ENCODE results near the gene DND1. TPM values are rescaled to one million over a fixed set of nuclear protein-coding genes. Genes with fewer than 3 reads are reported as not detected.

DND1 gene
- total and polyA plus RNA-seq, 4 donors: 0.60 to 1.9 (median 1.6) TPM

GRCh38 chr5:140694276-140694675 lies 20.9 kb upstream of the DND1 start:
- Histone ChIP-seq H3K27ac (ENCODE audit: low read depth in 1 of 2, low read length in 1 of 2) (no peak overlapping the region), H3K4me1 (ENCODE audit: control insufficient read depth in 5 of 5, insufficient read depth in 5 of 5, low read length in 5 of 5) (peaks cover 0 to 13% (median 9%) of the 10 kb centered on the region in 5 donors), H3K9me3 (ENCODE audit: control insufficient read depth in 4 of 4, insufficient read depth in 3 of 4, low read length in 3 of 4) (no peaks in the 10 kb centered on the region), H3K9ac (ENCODE audit: insufficient read depth in 1 of 2, low read length in 2 of 2) (no peak overlapping the region), H3K36me3 (ENCODE audit: control insufficient read depth in 4 of 4, insufficient read depth in 4 of 4, low read length in 4 of 4) (peaks cover 32 to 57% (median 44%) of the 10 kb centered on the region in 4 donors), H3K4me3 (no peak overlapping the region), H3K27me3 (ENCODE audit: control insufficient read depth in 3 of 3, insufficient read depth in 3 of 3, low read length in 2 of 3) (no peaks in the 10 kb centered on the region)
- 80 to 85% methylated on average over 5 of the region's 5 CpGs for WGBS, 2 donors
- TF ChIP-seq, protein P1, sequence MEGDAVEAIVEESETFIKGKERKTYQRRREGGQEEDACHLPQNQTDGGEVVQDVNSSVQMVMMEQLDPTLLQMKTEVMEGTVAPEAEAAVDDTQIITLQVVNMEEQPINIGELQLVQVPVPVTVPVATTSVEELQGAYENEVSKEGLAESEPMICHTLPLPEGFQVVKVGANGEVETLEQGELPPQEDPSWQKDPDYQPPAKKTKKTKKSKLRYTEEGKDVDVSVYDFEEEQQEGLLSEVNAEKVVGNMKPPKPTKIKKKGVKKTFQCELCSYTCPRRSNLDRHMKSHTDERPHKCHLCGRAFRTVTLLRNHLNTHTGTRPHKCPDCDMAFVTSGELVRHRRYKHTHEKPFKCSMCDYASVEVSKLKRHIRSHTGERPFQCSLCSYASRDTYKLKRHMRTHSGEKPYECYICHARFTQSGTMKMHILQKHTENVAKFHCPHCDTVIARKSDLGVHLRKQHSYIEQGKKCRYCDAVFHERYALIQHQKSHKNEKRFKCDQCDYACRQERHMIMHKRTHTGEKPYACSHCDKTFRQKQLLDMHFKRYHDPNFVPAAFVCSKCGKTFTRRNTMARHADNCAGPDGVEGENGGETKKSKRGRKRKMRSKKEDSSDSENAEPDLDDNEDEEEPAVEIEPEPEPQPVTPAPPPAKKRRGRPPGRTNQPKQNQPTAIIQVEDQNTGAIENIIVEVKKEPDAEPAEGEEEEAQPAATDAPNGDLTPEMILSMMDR (IDR thresholded peaks at IDR 0.05; ENCODE audit: control extremely low read depth, extremely low read depth): no peak
- peak in 2 of 3 donors; percentile 18 to 35 for DNase-seq
- no peak for ATAC-seq (ENCODE audit: insufficient read depth, low FRiP score)

DNA sequence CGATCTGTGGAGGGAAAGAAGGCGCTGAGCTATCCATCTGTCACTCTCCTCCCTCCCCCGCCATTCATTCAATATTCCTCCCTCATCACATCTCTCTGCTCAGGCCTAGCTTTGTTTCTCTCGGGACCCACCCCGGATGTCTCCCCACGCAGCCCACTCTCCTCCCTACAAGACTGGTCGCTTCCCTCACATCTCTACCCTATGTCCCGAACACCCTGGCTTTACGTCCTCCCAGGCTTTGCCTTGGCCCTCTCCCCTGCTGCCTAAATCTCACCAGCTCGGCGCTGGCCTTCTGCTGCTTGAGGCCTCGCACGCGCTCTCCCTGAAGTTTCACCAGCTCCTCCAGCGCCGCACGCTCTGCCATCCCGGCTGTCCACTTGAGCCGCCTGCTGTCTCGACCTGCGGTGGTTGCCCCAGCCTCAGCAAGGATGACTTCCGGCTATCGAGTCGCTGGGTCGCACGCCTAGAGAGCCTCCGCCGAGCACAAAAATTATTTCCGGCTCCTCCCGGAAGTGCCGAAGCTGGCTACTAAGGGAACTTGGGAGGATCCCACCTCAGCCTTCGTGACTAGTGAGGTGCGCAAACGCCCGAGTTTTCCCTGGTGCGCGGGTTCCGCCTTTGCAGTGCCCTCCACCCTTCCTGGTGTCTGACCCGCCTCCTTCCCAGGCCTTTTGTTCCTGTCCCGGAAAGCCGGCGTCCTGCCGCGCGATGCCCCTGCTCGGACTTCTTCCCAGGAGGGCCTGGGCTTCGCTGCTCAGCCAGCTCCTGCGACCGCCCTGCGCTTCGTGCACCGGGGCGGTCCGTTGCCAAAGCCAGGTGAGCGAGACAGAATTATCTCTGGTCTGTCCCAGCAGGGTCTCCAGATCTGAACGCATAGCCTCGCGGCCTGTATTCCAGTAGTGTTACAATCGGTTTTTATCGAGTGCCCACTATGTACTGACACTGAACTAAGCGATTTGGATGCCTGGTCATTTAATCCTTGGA lies 17.9 kb upstream of the DND1 start, which contains the start of the genes HARS1 and HARS2:
HARS1 (minus strand) TSS at position 430 of the 984 bp plus-strand sequence; CDS start at position 364, 66 bp downstream.
HARS2 (plus strand) TSS at position 515 of the 984 bp plus-strand sequence; CDS start at position 709, 194 bp downstream.
- H3K9ac ChIP-seq (ENCODE audit: insufficient read depth in 1 of 2, low read length in 2 of 2): peak within 1 kb of the TSS; percentile 85 to 96
- H3K4me3 ChIP-seq: peak within 1 kb of the TSS; percentile 87
- no peaks in the 10 kb centered on the region for H3K27me3 ChIP-seq (ENCODE audit: control insufficient read depth in 3 of 3, insufficient read depth in 3 of 3, low read length in 2 of 3)
- TF ChIP-seq, protein P1 (IDR thresholded peaks at IDR 0.05; ENCODE audit: control extremely low read depth, extremely low read depth): no peak
- ATAC-seq (ENCODE audit: insufficient read depth, low FRiP score) (peak; percentile 96), DNase-seq (peak; percentile 89 to 95 (median 91))
- peak within 1 kb of the TSS; percentile 81 to 90 for H3K27ac ChIP-seq (ENCODE audit: low read depth in 1 of 2, low read length in 1 of 2)
- no peaks in the 10 kb centered on the region for H3K9me3 ChIP-seq (ENCODE audit: control insufficient read depth in 4 of 4, insufficient read depth in 3 of 4, low read length in 3 of 4)
- WGBS, 2 donors: 1% methylated on average over 58 to 61 of the region's 61 CpGs
- H3K4me1 ChIP-seq (ENCODE audit: control insufficient read depth in 5 of 5, insufficient read depth in 5 of 5, low read length in 5 of 5): peaks cover 0 to 13% (median 9%) of the 10 kb centered on the region in 5 donors
- H3K36me3 ChIP-seq (ENCODE audit: control insufficient read depth in 4 of 4, insufficient read depth in 4 of 4, low read length in 4 of 4): peaks cover 13 to 31% (median 25%) of the 10 kb centered on the region in 4 donors

- peaks cover 0 to 13% (median 9%) of the 10 kb centered on the region in 5 donors for H3K4me1 ChIP-seq (ENCODE audit: control insufficient read depth in 5 of 5, insufficient read depth in 5 of 5, low read length in 5 of 5)
- no peaks in the 10 kb centered on the region for H3K9me3 ChIP-seq (ENCODE audit: control insufficient read depth in 4 of 4, insufficient read depth in 3 of 4, low read length in 3 of 4)
- no peak for DNase-seq
- H3K27ac ChIP-seq (ENCODE audit: low read depth in 1 of 2, low read length in 1 of 2): peak overlapping the region; percentile 68 to 75
- ATAC-seq (ENCODE audit: insufficient read depth, low FRiP score): no peak
- no peaks in the 10 kb centered on the region for H3K27me3 ChIP-seq (ENCODE audit: control insufficient read depth in 3 of 3, insufficient read depth in 3 of 3, low read length in 2 of 3)
- H3K36me3 ChIP-seq (ENCODE audit: control insufficient read depth in 4 of 4, insufficient read depth in 4 of 4, low read length in 4 of 4): peaks cover 6 to 26% (median 20%) of the 10 kb centered on the region in 4 donors
- TF ChIP-seq, protein P1 (IDR thresholded peaks at IDR 0.05; ENCODE audit: control extremely low read depth, extremely low read depth): no peak
- peak overlapping the region; percentile 87 for H3K4me3 ChIP-seq
- H3K9ac ChIP-seq (ENCODE audit: insufficient read depth in 1 of 2, low read length in 2 of 2): peak overlapping the region in 1 of 2 donors; percentile 96
- 54 to 62% methylated on average over 8 of the region's 8 CpGs for WGBS, 2 donors
Observed at GRCh38 chr5:140690376-140690932, 17.1 kb upstream of the DND1 start.
